ENCODE measurements around the gene MKNK2.
A peak's percentile ranks its signal among the peaks of the same experiment; 100 is the strongest.

The MKNK2 gene

GRCh38 chr19:2018752-2019151 lies 32.3 kb downstream of the MKNK2 start:
- Histone ChIP-seq H3K9me3 (ENCODE audit: control insufficient read depth, insufficient read depth, low read length) (no peaks in the 10 kb centered on the region), H3K4me1 (ENCODE audit: insufficient read depth, low read length) (no peaks in the 10 kb centered on the region), H3K9ac (ENCODE audit: low read depth, low read length) (no peak overlapping the region), H3K36me3 (ENCODE audit: insufficient read depth, low read length) (no peaks in the 10 kb centered on the region)

- Histone ChIP-seq H3K9ac (ENCODE audit: low read depth, low read length) (peak overlapping the region; percentile 39; the same call in 1 of the 2 replicates), H3K36me3 (ENCODE audit: insufficient read depth, low read length) (no peaks in the 10 kb centered on the region), H3K4me1 (ENCODE audit: insufficient read depth, low read length) (no peaks in the 10 kb centered on the region), H3K9me3 (ENCODE audit: control insufficient read depth, insufficient read depth, low read length) (no peaks in the 10 kb centered on the region)
Observed at GRCh38 chr19:2016041-2016807, 34.8 kb downstream of the MKNK2 start.

- no peaks in the 10 kb centered on the region for H3K36me3 ChIP-seq (ENCODE audit: insufficient read depth, low read length)
- peak within 1 kb of the TSS; percentile 54 for H3K9ac ChIP-seq (ENCODE audit: low read depth, low read length)
- H3K9me3 ChIP-seq (ENCODE audit: control insufficient read depth, insufficient read depth, low read length) = no peaks in the 10 kb centered on the region
- H3K4me1 ChIP-seq (ENCODE audit: insufficient read depth, low read length) = no peaks in the 10 kb centered on the region
Observed at GRCh38 chr19:2015608-2015950, 35.5 kb downstream of the MKNK2 start, which contains the start of gene BTBD2. Gene BTBD2 (minus strand): TSS chr19:2015714. CDS start chr19:2015703, 11 bp downstream.

DNA sequence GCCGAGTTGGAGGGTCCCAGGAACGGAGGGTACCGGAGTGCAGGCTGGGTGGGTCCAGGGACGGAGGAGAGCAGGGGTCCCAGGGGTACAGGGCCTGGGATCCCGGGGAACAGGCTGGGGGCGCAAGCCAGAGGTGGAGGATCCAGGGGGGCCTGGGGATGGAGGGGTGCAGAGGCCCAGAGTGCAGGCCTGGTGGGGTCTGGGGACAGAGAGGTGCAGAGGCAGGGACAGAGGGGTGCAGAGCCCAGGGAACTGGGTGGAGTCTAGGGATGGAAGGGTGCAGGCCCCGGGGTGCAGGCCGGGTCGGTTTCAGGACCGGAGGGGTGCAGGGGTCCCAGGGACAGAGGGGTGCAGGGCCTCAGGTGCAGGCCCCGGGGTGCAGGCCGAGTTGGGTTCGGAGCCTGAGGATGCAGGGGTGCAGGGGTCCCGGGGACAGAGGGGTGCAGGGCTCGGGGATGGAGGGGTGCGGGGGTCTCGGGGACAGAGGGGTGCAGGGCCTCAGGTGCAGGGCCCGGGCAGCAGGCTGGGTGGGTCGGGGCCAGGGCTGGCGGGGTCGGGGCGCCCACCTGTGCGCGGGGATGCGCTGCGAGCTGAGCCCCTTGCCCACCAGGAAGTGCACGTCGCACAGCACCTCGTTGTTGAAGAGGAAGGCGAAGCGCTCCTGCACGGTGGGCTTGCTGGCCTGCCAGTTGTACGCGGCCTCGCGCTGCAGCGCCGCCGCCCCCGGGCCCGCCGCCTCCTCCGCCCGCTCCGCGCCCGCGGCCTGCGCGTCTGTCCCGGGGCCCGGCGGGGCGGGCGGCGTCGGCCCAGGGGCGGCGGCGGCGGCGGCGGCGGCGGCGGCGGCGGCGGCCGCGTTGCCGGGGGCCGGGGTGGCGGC lies 36.1 kb downstream of the MKNK2 start:
- H3K36me3 ChIP-seq (ENCODE audit: insufficient read depth, low read length) = no peaks in the 10 kb centered on the region
- peak overlapping the region; percentile 54 for H3K9ac ChIP-seq (ENCODE audit: low read depth, low read length)
- no peaks in the 10 kb centered on the region for H3K9me3 ChIP-seq (ENCODE audit: control insufficient read depth, insufficient read depth, low read length)
- H3K4me1 ChIP-seq (ENCODE audit: insufficient read depth, low read length) = no peaks in the 10 kb centered on the region

- no peak overlapping the region for H3K9ac ChIP-seq (ENCODE audit: low read depth, low read length)
- no peaks in the 10 kb centered on the region for H3K9me3 ChIP-seq (ENCODE audit: control insufficient read depth, insufficient read depth, low read length)
- no peaks in the 10 kb centered on the region for H3K4me1 ChIP-seq (ENCODE audit: insufficient read depth, low read length)
- H3K36me3 ChIP-seq (ENCODE audit: insufficient read depth, low read length) = no peaks in the 10 kb centered on the region
Observed at GRCh38 chr19:2014131-2014571, 36.9 kb downstream of the MKNK2 start.

DNA sequence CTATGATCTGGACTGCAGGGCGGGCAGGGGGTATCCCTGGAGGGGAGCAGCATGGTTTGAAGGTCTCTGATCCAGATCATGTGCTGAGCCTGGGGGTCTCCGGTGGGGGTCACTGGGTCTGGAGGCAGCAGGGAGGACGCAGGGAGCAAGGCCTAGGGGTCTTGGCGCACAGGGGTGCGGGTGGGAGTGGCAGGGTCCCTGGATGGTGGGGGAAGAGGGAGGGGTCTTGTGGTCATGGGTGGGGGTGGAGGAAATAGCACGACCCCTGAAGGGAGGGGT lies 37.4 kb downstream of the MKNK2 start:
- no peak overlapping the region for H3K9ac ChIP-seq (ENCODE audit: low read depth, low read length)
- H3K36me3 ChIP-seq (ENCODE audit: insufficient read depth, low read length) = no peaks in the 10 kb centered on the region
- no peaks in the 10 kb centered on the region for H3K9me3 ChIP-seq (ENCODE audit: control insufficient read depth, insufficient read depth, low read length)
- no peaks in the 10 kb centered on the region for H3K4me1 ChIP-seq (ENCODE audit: insufficient read depth, low read length)

DNA sequence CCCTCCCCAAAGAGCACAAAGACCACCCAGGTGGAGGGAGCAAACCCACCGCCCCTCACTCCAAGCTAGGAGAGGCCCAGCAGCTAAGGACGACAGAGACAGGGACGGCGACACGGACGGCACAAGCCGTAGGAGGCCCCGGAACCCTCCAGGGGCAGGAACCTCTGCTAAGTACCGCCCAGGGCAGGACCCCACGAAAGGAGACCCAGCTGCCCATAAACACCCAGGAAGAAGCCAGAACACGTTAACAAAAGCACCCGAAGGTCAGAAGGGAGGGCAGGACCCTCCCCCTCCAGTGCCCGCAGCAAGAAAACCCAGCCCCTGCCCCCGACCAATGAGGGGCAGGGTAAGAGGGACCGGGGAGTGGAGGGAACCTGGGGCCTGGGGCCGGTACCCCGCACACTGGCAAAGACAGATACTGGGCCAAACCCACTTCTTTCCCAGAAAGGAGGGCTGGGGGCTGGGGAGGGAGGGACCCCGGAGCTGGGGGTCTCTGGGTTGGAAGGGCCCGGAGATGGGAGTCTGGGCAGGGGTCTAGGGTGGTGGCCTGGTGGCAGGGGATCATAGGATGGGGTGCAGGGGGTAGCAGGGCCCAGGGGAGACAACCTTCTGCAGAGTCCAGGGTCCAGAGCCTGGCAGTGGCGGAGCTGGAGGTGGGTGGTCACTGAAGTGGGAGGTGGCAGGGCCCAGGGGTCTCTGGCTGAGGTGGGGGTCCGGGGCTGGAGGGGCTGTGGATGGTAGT lies 37.9 kb downstream of the MKNK2 start:
- Histone ChIP-seq H3K9ac (ENCODE audit: low read depth, low read length) (no peak overlapping the region), H3K9me3 (ENCODE audit: control insufficient read depth, insufficient read depth, low read length) (no peaks in the 10 kb centered on the region), H3K4me1 (ENCODE audit: insufficient read depth, low read length) (no peaks in the 10 kb centered on the region), H3K36me3 (ENCODE audit: insufficient read depth, low read length) (no peaks in the 10 kb centered on the region)

- Histone ChIP-seq H3K9me3 (ENCODE audit: control insufficient read depth, insufficient read depth, low read length) (no peaks in the 10 kb centered on the region), H3K4me1 (ENCODE audit: insufficient read depth, low read length) (no peaks in the 10 kb centered on the region), H3K9ac (ENCODE audit: low read depth, low read length) (no peak overlapping the region), H3K36me3 (ENCODE audit: insufficient read depth, low read length) (no peaks in the 10 kb centered on the region)
Observed at GRCh38 chr19:2011169-2011568, 39.9 kb downstream of the MKNK2 start.

- H3K9me3 ChIP-seq (ENCODE audit: control insufficient read depth, insufficient read depth, low read length) = no peaks in the 10 kb centered on the region
- no peak overlapping the region for H3K9ac ChIP-seq (ENCODE audit: low read depth, low read length)
- H3K4me1 ChIP-seq (ENCODE audit: insufficient read depth, low read length) = no peaks in the 10 kb centered on the region
Observed at GRCh38 chr19:2010135-2010668, 40.8 kb downstream of the MKNK2 start.

DNA sequence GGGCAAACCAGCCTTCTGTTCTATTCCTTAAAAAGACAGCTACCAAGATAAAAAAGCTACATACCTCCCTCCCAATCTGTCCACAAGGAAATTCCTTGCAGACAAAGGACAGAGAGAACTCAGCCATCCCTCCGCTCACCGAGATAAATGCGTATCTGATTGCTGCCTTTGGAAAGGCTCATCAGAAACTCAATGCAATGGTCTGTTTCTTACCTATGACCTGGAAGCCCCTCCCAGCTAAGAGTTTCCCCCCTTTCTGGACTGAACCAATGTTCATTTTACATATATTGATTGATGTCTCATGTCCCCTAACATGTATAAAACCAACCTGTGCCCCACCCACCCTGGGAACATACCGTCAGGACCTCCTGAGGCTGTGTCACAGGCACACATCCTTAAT lies 47.2 kb downstream of the MKNK2 start:
- Histone ChIP-seq H3K36me3 (ENCODE audit: insufficient read depth, low read length) (peaks cover 3% of the 10 kb centered on the region; the same call in 1 of the 2 replicates), H3K9ac (ENCODE audit: low read depth, low read length) (no peak overlapping the region), H3K9me3 (ENCODE audit: control insufficient read depth, insufficient read depth, low read length) (no peaks in the 10 kb centered on the region), H3K4me1 (ENCODE audit: insufficient read depth, low read length) (no peaks in the 10 kb centered on the region)

More at GRCh38 chr19:2010135-2010668, 40.8 kb downstream of the MKNK2 start:
- H3K36me3 ChIP-seq (ENCODE audit: insufficient read depth, low read length) = no peaks in the 10 kb centered on the region

- Histone ChIP-seq H3K9me3 (ENCODE audit: control insufficient read depth, insufficient read depth, low read length) (no peaks in the 10 kb centered on the region), H3K9ac (ENCODE audit: low read depth, low read length) (no peak overlapping the region), H3K36me3 (ENCODE audit: insufficient read depth, low read length) (peaks cover 8% of the 10 kb centered on the region; the same call in 1 of the 2 replicates), H3K4me1 (ENCODE audit: insufficient read depth, low read length) (no peaks in the 10 kb centered on the region)
Observed at GRCh38 chr19:1999856-2000515, 51.1 kb downstream of the MKNK2 start.

GRCh38 chr19:1998712-1999708 lies 52.0 kb downstream of the MKNK2 start:
- Histone ChIP-seq H3K36me3 (ENCODE audit: insufficient read depth, low read length) (peaks cover 8% of the 10 kb centered on the region; the same call in 1 of the 2 replicates), H3K9me3 (ENCODE audit: control insufficient read depth, insufficient read depth, low read length) (no peaks in the 10 kb centered on the region), H3K9ac (ENCODE audit: low read depth, low read length) (no peak overlapping the region), H3K4me1 (ENCODE audit: insufficient read depth, low read length) (no peaks in the 10 kb centered on the region)

All from ES-I3 (cell line).